GM12864 (cell line): Measurements from ENCODE around the gene OBSCN.
"Not testable (repeated sequence)": the region's sequence is repeated elsewhere in the genome, so short reads cannot be mapped to it uniquely, and the experiment has no call there.

ENCODE experiments used
- DNase-seq: peaks from one replicate; pipeline ENCODE4 v3.0.0-alpha.2; 2011; ENCODE audit warnings: low read depth
- H3K4me3 ChIP-seq: 2 replicates; pipeline ENCODE4 v1.5.1; 2011; ENCODE audit warnings: mild to moderate bottlenecking, low read depth, low read length, control low read depth
- CTCF ChIP-seq: IDR thresholded peaks from 2 replicates; pipeline ENCODE4 v1.5.1; 2011; ENCODE audit warnings: low read depth, mild to moderate bottlenecking, moderate library complexity, low read length, control low read depth, inconsistent platforms; ENCODE audit errors: missing control alignments

Gene OBSCN

DNA sequence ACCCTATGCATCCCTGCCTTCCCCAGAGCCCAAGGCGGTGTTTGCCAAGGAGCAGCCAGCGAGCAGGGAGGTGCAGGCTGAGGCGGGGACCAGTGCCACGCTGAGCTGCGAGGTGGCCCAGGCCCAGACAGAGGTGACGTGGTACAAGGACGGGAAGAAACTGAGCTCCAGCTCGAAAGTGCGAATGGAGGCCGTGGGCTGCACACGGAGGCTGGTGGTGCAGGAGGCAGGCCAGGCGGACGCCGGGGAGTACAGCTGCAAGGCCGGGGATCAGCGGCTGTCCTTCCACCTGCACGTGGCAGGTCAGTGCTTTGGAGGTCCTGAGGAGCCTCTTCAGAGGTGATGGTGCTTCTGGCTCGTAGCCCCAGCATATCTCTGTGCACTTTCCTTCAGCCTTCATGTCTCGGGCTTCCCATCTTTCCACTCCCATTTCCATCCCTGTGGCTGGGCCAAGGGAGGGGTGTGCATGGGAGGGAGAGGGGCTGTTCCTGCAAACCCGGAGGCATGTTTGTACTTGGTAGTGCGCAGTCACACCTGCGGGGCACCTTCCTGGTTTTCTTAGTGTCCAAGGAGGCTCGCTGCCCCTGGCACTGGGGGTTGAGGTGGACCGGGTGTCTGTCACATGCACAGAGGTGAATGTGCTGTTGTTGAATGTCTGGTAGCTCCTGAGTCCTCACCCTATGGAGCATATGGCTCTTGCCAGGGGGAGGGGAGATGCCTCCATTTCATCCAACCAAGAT lies 56.4 kb downstream of the OBSCN start:
- TF ChIP-seq CTCF = no peak
- no peak overlapping the region for H3K4me3 ChIP-seq
- no peak for DNase-seq

DNA sequence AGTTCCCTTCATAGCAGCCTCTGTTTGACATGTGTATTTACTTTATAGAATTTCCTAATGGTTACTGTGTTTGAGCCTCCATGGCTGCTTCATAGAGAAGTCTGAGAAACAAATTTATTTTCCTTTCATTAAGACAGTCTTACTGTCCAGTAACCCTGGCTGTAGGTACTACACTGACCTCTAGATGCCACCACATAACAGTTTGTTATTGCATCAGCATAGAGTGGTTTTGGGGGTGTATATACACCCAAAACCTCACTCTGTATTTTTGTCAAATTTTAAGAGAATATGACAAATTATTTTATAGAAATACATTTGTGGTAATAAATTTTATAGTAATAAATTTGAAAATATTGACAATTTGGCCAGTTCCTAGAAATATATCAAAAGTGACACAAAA lies 57.3 kb downstream of the OBSCN start:
- H3K4me3 ChIP-seq = no peak overlapping the region
- no peak for DNase-seq
- no peak for TF ChIP-seq CTCF

- DNase-seq = no peak
- TF ChIP-seq CTCF = no peak
Observed at GRCh38 chr1:228267962-228268880, 60.4 kb downstream of the OBSCN start.

GRCh38 chr1:228268881-228269265 lies 61.0 kb downstream of the OBSCN start:
- no peak for TF ChIP-seq CTCF
- no peak overlapping the region for H3K4me3 ChIP-seq
- DNase-seq = no peak

More at GRCh38 chr1:228267962-228268880, 60.4 kb downstream of the OBSCN start:
- no peak overlapping the region for H3K4me3 ChIP-seq

- not testable (repeated sequence) for H3K4me3 ChIP-seq, DNase-seq
Observed at GRCh38 chr1:228269431-228269830, 61.6 kb downstream of the OBSCN start.

DNA sequence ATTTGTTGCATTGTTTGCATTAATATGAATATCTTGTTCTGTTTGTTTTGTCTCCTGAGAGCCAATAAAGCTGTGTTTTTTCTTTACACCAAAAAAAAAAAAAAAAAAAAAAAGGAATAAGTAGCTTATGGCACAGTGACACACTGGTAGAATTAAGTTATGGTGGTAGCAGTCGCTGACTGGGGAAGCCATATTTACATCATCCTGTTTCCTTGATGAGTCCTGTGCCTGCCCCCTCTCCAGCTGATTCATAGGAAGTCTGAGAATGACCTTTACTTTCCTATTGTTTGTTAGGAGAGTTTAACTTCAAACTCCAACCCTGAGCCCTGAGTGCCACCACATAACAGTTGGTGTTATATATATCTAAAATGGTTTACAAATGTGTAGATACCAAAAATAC lies 62.2 kb downstream of the OBSCN start:
- no peak for TF ChIP-seq CTCF
- no peak for DNase-seq
- no peak overlapping the region for H3K4me3 ChIP-seq

GRCh38 chr1:228271701-228272251 lies 63.9 kb downstream of the OBSCN start:
- TF ChIP-seq CTCF = no peak
- H3K4me3 ChIP-seq = no peak overlapping the region
- no peak for DNase-seq
